ENCODE results near the gene MYRF. TPM values are rescaled to one million over a fixed set of nuclear protein-coding genes. Genes with fewer than 3 reads are reported as not detected.

The MYRF gene
- total RNA-seq, 1 donor from 2014 or later, result 0.78 TPM

DNA sequence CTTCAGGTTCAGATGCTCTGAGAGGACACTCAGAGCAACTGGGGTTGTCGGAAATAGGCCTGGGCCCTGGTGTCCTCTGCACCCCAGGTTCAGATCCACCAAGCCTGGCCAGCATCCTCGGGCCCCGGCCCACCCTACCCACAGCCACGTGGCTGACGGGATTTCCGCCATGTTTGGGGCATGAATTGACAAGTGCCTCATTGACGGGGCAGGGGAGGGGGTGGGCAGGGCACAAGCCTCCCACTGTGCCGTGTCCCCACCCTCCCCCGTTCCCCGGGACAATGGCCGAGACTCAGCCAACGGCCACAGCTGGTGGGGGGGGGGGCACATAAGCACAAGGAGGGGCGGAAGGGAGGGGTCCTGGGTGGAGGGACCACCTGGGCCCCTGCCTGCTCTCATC lies 8.5 kb downstream of the MYRF start:
- DNase-seq, result no peak
- TF ChIP-seq, protein P1, sequence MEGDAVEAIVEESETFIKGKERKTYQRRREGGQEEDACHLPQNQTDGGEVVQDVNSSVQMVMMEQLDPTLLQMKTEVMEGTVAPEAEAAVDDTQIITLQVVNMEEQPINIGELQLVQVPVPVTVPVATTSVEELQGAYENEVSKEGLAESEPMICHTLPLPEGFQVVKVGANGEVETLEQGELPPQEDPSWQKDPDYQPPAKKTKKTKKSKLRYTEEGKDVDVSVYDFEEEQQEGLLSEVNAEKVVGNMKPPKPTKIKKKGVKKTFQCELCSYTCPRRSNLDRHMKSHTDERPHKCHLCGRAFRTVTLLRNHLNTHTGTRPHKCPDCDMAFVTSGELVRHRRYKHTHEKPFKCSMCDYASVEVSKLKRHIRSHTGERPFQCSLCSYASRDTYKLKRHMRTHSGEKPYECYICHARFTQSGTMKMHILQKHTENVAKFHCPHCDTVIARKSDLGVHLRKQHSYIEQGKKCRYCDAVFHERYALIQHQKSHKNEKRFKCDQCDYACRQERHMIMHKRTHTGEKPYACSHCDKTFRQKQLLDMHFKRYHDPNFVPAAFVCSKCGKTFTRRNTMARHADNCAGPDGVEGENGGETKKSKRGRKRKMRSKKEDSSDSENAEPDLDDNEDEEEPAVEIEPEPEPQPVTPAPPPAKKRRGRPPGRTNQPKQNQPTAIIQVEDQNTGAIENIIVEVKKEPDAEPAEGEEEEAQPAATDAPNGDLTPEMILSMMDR (IDR thresholded peaks at IDR 0.05), result no peak
- Mint-ChIP-seq H3K36me3 (ENCODE audit: low read depth) (no peaks in the 10 kb centered on the region), H3K4me1 (peaks cover 12% of the 10 kb centered on the region), H3K4me3 (no peak overlapping the region), H3K27me3 (peaks cover 7% of the 10 kb centered on the region), H3K27ac (no peak overlapping the region), H3K9me3 (no peaks in the 10 kb centered on the region)
- CTCF ChIA-PET, result no interaction called here
- intact Hi-C loops (cut with micrococcal nuclease), result no loop called here
- POLR2A ChIA-PET, result no interaction called here
- no peak for ATAC-seq (ENCODE audit: low read depth)

- Mint-ChIP-seq H3K4me1 (peaks cover 5% of the 10 kb centered on the region), H3K27me3 (peaks cover 7% of the 10 kb centered on the region), H3K4me3 (no peak overlapping the region), H3K36me3 (ENCODE audit: low read depth) (no peaks in the 10 kb centered on the region), H3K9me3 (no peaks in the 10 kb centered on the region), H3K27ac (no peak overlapping the region)
- POLR2A ChIA-PET, result no interaction called here
- DNase-seq, result no peak
- CTCF ChIA-PET, result no interaction called here
- ATAC-seq (ENCODE audit: low read depth), result no peak
- TF ChIP-seq, protein P1 (IDR thresholded peaks at IDR 0.05), result no peak
- intact Hi-C loops (cut with micrococcal nuclease), result no loop called here
Measured at GRCh38 chr11:61761440-61762222, 9.2 kb downstream of the MYRF start.

- TF ChIP-seq, protein P1 (IDR thresholded peaks at IDR 0.05), result no peak
- POLR2A ChIA-PET, result no interaction called here
- DNase-seq (no peak), ATAC-seq (ENCODE audit: low read depth) (no peak)
- CTCF ChIA-PET, result no interaction called here
- H3K36me3 Mint-ChIP-seq (ENCODE audit: low read depth), result no peaks in the 10 kb centered on the region
- peaks cover under 1% of the 10 kb centered on the region for H3K4me1 Mint-ChIP-seq
- intact Hi-C loops (cut with micrococcal nuclease), result no loop called here
- no peak overlapping the region for H3K4me3 Mint-ChIP-seq
- H3K27ac Mint-ChIP-seq, result no peak overlapping the region
- no peaks in the 10 kb centered on the region for H3K9me3 Mint-ChIP-seq
- peaks cover 7% of the 10 kb centered on the region for H3K27me3 Mint-ChIP-seq
Measured at GRCh38 chr11:61762223-61762615, 9.8 kb downstream of the MYRF start.

DNA sequence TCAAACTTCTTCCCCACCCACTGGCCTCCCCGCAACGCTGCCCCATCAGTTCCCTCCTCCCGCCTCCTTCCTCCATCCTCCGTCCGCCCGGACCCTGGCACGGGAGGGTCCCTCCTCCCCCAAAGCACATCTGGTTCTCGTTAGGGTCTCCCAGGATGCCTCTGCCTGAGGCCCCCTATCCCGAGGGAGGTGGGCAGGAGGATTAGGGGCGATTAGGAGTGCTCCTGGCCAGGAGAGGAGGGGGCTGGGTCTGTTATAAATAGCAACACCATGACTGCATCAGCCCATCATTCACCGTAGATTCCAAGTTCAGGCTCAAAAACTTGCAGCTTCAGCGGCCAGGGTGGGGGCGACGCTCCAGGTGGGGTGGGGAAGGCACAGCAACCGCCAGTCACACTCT lies 10.4 kb downstream of the MYRF start:
- Mint-ChIP-seq H3K4me3 (no peak overlapping the region), H3K27ac (no peak overlapping the region), H3K36me3 (ENCODE audit: low read depth) (no peaks in the 10 kb centered on the region), H3K27me3 (peaks cover 7% of the 10 kb centered on the region), H3K9me3 (no peaks in the 10 kb centered on the region), H3K4me1 (no peaks in the 10 kb centered on the region)
- POLR2A ChIA-PET, result no interaction called here
- ATAC-seq (ENCODE audit: low read depth) (no peak), DNase-seq (no peak)
- intact Hi-C loops (cut with micrococcal nuclease), result no loop called here
- TF ChIP-seq, protein P1 (IDR thresholded peaks at IDR 0.05), result no peak
- CTCF ChIA-PET, result no interaction called here

- DNase-seq (no peak), ATAC-seq (ENCODE audit: low read depth) (no peak)
- H3K4me1 Mint-ChIP-seq, result no peaks in the 10 kb centered on the region
- ChIA-PET CTCF (no interaction called here), POLR2A (no interaction called here)
- H3K27ac Mint-ChIP-seq, result no peak overlapping the region
- intact Hi-C loops (cut with micrococcal nuclease), result no loop called here
- peaks cover 7% of the 10 kb centered on the region for H3K27me3 Mint-ChIP-seq
- no peaks in the 10 kb centered on the region for H3K36me3 Mint-ChIP-seq (ENCODE audit: low read depth)
- no peak overlapping the region for H3K4me3 Mint-ChIP-seq
- no peaks in the 10 kb centered on the region for H3K9me3 Mint-ChIP-seq
- TF ChIP-seq, protein P1 (IDR thresholded peaks at IDR 0.05), result no peak
Measured at GRCh38 chr11:61763930-61764605, 11.6 kb downstream of the MYRF start.
